ENCODE data around the gene LRCH3. TPM values are rescaled to one million over a fixed set of nuclear protein-coding genes. Genes with fewer than 3 reads are reported as not detected.
A peak's percentile ranks its signal among the peaks of the same experiment; 100 is the strongest.

Gene LRCH3
- total and polyA plus RNA-seq, 2 of the 13 experiments (the other 11 are each of a cell fraction or from before 2014, with no cell fraction given) = 25.5 to 103 TPM

GRCh38 chr3:197820550-197821335, 29.7 kb downstream of the LRCH3 start (continued):
- peak; percentile 98 for TF ChIP-seq ZNF646 (CRISPR knock-in tag; IDR thresholded peaks at IDR 0.05)
- TF ChIP-seq ZNF362 (CRISPR knock-in tag; IDR thresholded peaks at IDR 0.05; ENCODE audit: borderline replicate concordance) = peak; percentile 93
- TF ChIP-seq MTF2 (CRISPR knock-in tag; IDR thresholded peaks at IDR 0.05; ENCODE audit: borderline replicate concordance) = no peak
- TF ChIP-seq ZNF800 (CRISPR knock-in tag; IDR thresholded peaks at IDR 0.05) = no peak
- no peak for TF ChIP-seq JDP2 (CRISPR knock-in tag; IDR thresholded peaks at IDR 0.05; ENCODE audit: borderline replicate concordance)
- TF ChIP-seq ZNF792 (CRISPR knock-in tag; IDR thresholded peaks at IDR 0.05) = peak; percentile 97
- no peak for TF ChIP-seq ZNF24 (IDR thresholded peaks at IDR 0.05)
- no peak for TF ChIP-seq NFE2L2 (IDR thresholded peaks at IDR 0.05; ENCODE audit: low read length)
- TF ChIP-seq ZSCAN29 (CRISPR knock-in tag; conservative IDR thresholded peaks at IDR 0.05) = peak; percentile 70; the same call in 1 of the 2 replicates
- TF ChIP-seq RNF219 (CRISPR knock-in tag; IDR thresholded peaks at IDR 0.05) = no peak
- TF ChIP-seq ZNF709 (CRISPR knock-in tag; IDR thresholded peaks at IDR 0.05) = no peak
- TF ChIP-seq ZNF614 (CRISPR knock-in tag; IDR thresholded peaks at IDR 0.05; ENCODE audit: borderline replicate concordance) = peak; percentile 84; the same call in 1 of the 2 replicates
- no peak for TF ChIP-seq IKZF1 (IDR thresholded peaks at IDR 0.05)
- no peak for TF ChIP-seq ZNF772 (CRISPR knock-in tag; IDR thresholded peaks at IDR 0.05)
- TF ChIP-seq GMEB1 (CRISPR knock-in tag; IDR thresholded peaks at IDR 0.05; ENCODE audit: borderline replicate concordance) = no peak
- no peak for TF ChIP-seq HNRNPL (IDR thresholded peaks at IDR 0.05; ENCODE audit: low read depth, low read length)
